ENCODE results near the gene DHX35.
"Not testable (repeated sequence)": the region's sequence is repeated elsewhere in the genome, so short reads cannot be mapped to it uniquely, and the experiment has no call there.

The DHX35 gene

DNA sequence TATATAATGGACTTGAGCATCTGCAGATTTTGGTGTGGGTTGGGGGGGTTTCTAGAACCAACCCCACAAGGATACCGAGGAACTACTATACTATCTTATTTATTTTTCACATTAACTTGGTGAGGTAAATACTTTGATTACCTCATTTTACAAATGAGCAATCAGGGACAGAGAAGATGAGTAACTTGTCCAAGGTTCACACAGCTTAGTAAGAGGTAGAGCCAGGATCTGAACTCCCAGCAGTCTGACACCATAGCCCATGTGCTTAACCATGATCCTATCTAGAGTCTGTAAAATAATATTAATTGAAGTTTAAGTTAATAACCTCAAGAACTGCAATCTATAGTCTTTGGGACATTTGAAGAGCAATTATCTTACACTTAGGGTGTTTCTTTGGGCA lies 28.6 kb downstream of the DHX35 start:
- H3K27ac ChIP-seq (ENCODE audit: low read depth, low read length), result no peak overlapping the region
- peaks cover under 1 to 21% of the 10 kb centered on the region in 2 donors for H3K36me3 ChIP-seq (ENCODE audit: control insufficient read depth in 1 of 2, insufficient read depth in 2 of 2, low read length in 2 of 2)
- H3K4me3 ChIP-seq (ENCODE audit: low read depth in 1 of 2, low read length in 2 of 2), result no peak overlapping the region
- H3K9me3 ChIP-seq (ENCODE audit: control insufficient read depth in 1 of 2, low read length in 2 of 2), result no peaks in the 10 kb centered on the region
- no peak overlapping the region for H3K9ac ChIP-seq (ENCODE audit: low read depth in 1 of 2, low read length in 2 of 2)
- H3K4me1 ChIP-seq (ENCODE audit: control insufficient read depth in 1 of 2, insufficient read depth in 2 of 2, low read length in 2 of 2), result peaks cover 14 to 32% of the 10 kb centered on the region in 2 donors
- no peaks in the 10 kb centered on the region for H3K27me3 ChIP-seq (ENCODE audit: control insufficient read depth in 1 of 2, insufficient read depth in 2 of 2, low read length in 2 of 2)

DNA sequence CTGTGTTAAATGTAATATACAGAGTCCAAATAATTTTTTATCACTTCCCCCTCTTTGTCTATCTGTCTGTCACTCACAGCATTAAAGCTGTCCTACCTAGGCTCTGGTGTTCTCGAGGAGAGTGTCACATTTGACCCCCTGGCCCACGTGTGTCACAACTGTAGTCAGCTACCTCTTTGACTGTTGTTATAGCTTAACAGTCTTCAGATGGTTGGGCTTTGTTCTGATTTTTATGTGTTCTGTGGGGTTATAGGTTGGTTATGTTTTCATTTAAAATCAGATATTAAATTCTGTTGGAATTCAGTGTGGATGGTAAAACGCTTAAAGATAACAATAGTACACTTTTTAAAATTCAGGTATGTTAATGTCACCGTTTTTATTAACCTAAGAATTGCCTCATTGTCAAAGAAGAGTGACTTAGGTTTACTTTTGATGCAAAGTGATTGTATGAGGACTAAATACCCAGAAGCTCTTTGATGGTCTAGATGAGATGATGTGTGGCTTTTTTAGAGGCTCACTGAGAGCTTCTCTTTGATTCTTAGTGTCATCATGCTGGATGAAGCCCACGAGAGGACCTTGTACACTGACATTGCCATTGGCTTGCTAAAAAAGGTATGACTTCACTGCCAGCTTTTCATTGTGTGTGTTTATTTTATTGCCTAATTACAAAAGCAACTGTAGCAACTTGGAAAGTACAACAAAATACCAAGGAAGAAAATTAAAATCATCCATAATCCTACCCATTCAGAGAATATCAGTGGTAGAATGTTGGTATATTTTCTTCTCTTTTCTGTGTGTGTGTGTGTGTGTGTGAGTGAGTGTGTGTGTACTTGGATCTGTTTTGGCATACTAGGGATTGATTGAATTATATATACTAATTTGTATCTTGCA lies 29.9 kb downstream of the DHX35 start:
- peaks cover 7 to 22% of the 10 kb centered on the region in 2 donors for H3K4me1 ChIP-seq (ENCODE audit: control insufficient read depth in 1 of 2, insufficient read depth in 2 of 2, low read length in 2 of 2)
- no peaks in the 10 kb centered on the region for H3K27me3 ChIP-seq (ENCODE audit: control insufficient read depth in 1 of 2, insufficient read depth in 2 of 2, low read length in 2 of 2)
- no peak overlapping the region for H3K27ac ChIP-seq (ENCODE audit: low read depth, low read length)
- peaks cover 9 to 17% of the 10 kb centered on the region in 2 donors for H3K36me3 ChIP-seq (ENCODE audit: control insufficient read depth in 1 of 2, insufficient read depth in 2 of 2, low read length in 2 of 2)
- no peak overlapping the region for H3K4me3 ChIP-seq (ENCODE audit: low read depth in 1 of 2, low read length in 2 of 2)
- no peak overlapping the region for H3K9ac ChIP-seq (ENCODE audit: low read depth in 1 of 2, low read length in 2 of 2)
- no peaks in the 10 kb centered on the region for H3K9me3 ChIP-seq (ENCODE audit: control insufficient read depth in 1 of 2, low read length in 2 of 2)

DNA sequence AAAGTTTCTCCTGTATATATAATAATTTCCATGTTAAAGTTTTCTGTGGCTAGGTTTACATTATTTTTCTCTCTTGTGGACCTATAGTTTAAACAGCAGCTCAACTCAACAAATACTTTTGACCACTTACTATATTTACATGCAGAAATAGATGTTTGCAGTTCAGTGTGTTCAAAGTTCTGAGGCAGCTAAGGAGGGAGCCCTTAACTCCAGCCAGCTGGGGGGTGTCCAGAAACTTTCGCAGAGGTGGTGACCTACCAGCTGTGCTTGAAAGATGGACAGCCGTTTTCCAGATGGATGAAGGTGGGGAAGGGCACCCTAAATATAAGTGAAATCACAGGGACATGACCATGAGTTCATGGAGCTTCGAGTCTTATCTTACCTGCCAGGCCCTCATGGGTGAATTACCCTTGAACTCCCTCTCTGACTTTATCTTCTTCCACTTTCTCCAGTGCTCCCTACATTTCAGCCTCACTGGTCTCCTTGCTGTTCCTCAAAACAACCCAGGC lies 33.4 kb downstream of the DHX35 start:
- H3K4me1 ChIP-seq (ENCODE audit: control insufficient read depth in 1 of 2, insufficient read depth in 2 of 2, low read length in 2 of 2), result peaks cover 0 to 3% of the 10 kb centered on the region in 2 donors
- no peaks in the 10 kb centered on the region for H3K9me3 ChIP-seq (ENCODE audit: control insufficient read depth in 1 of 2, low read length in 2 of 2)
- H3K9ac ChIP-seq (ENCODE audit: low read depth in 1 of 2, low read length in 2 of 2), result no peak overlapping the region
- no peaks in the 10 kb centered on the region for H3K27me3 ChIP-seq (ENCODE audit: control insufficient read depth in 1 of 2, insufficient read depth in 2 of 2, low read length in 2 of 2)
- H3K27ac ChIP-seq (ENCODE audit: low read depth, low read length), result no peak overlapping the region
- H3K4me3 ChIP-seq (ENCODE audit: low read depth in 1 of 2, low read length in 2 of 2), result no peak overlapping the region
- H3K36me3 ChIP-seq (ENCODE audit: control insufficient read depth in 1 of 2, insufficient read depth in 2 of 2, low read length in 2 of 2), result peaks cover 26 to 41% of the 10 kb centered on the region in 2 donors

DNA sequence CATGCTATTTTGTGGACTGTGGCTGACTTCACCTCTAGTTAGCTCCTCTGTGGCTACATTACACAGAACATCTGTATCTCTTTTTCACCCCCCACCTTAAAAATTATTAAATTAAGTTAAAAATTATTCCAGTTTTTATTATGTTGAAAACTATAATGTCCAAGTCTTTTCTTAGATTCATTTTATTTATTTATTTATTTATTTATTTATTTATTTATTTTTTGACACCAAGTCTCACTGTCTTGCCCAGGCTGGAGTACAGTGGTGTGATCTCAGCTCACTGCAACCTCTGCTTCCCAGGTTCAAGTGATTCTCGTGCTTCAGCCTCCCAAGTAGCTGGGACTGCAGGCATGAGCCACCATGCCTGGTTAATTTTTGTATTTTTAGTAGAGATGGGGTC lies 34.7 kb downstream of the DHX35 start:
- not testable (repeated sequence) for H3K4me3 ChIP-seq (ENCODE audit: low read depth in 1 of 2, low read length in 2 of 2); H3K9ac ChIP-seq (ENCODE audit: low read depth in 1 of 2, low read length in 2 of 2); H3K27me3 ChIP-seq (ENCODE audit: control insufficient read depth in 1 of 2, insufficient read depth in 2 of 2, low read length in 2 of 2); H3K27ac ChIP-seq (ENCODE audit: low read depth, low read length); H3K9me3 ChIP-seq (ENCODE audit: control insufficient read depth in 1 of 2, low read length in 2 of 2); H3K4me1 ChIP-seq (ENCODE audit: control insufficient read depth in 1 of 2, insufficient read depth in 2 of 2, low read length in 2 of 2)
- peaks cover 34 to 45% of the 10 kb centered on the region in 2 donors for H3K36me3 ChIP-seq (ENCODE audit: control insufficient read depth in 1 of 2, insufficient read depth in 2 of 2, low read length in 2 of 2)

DNA sequence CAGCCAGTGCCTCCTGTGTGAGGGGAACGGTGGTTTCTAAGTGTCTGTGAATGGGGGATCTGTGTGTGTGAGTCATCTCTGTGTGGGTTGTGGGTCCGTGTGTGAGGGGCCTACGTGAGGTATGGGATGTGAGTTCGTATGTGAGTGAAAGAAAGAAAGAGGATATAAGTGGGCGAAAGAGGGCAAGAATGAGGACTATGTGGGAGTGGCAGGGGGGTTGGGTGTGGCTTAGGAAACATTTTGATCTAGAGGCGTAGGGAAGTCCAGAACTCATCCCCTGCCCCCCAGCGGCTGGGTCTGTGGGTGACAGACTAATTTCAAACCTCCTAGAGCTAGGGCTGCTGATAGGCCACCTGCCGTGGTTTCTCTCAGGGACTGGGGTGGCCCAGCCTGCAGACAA lies 35.5 kb downstream of the DHX35 start:
- Histone ChIP-seq H3K9ac (ENCODE audit: low read depth in 1 of 2, low read length in 2 of 2) (no peak overlapping the region), H3K27me3 (ENCODE audit: control insufficient read depth in 1 of 2, insufficient read depth in 2 of 2, low read length in 2 of 2) (no peaks in the 10 kb centered on the region), H3K4me1 (ENCODE audit: control insufficient read depth in 1 of 2, insufficient read depth in 2 of 2, low read length in 2 of 2) (no peaks in the 10 kb centered on the region), H3K36me3 (ENCODE audit: control insufficient read depth in 1 of 2, insufficient read depth in 2 of 2, low read length in 2 of 2) (peaks cover 40 to 46% of the 10 kb centered on the region in 2 donors), H3K27ac (ENCODE audit: low read depth, low read length) (no peak overlapping the region), H3K9me3 (ENCODE audit: control insufficient read depth in 1 of 2, low read length in 2 of 2) (no peaks in the 10 kb centered on the region), H3K4me3 (ENCODE audit: low read depth in 1 of 2, low read length in 2 of 2) (no peak overlapping the region)

DNA sequence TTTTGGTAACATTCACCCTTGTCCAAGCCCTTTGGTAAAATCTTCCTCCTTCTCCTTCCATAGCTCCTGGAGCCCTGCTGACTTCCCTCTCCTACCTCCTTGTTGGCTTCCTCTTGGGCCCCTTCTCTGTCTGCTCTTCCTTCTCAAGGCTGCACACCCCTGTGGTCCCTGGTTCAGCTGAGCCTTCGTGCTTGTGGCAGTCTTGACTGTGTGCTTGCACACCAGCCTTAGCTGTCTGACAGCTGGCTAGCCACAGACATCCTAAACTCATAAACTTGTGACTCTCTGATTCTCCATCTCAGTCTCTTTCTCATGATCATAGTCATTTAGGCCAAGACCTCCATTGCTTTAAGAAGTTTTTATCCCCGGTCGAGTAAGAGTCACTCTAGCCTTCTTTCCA lies 37.1 kb downstream of the DHX35 start:
- no peaks in the 10 kb centered on the region for H3K27me3 ChIP-seq (ENCODE audit: control insufficient read depth in 1 of 2, insufficient read depth in 2 of 2, low read length in 2 of 2)
- no peak overlapping the region for H3K9ac ChIP-seq (ENCODE audit: low read depth in 1 of 2, low read length in 2 of 2)
- no peak overlapping the region for H3K4me3 ChIP-seq (ENCODE audit: low read depth in 1 of 2, low read length in 2 of 2)
- H3K9me3 ChIP-seq (ENCODE audit: control insufficient read depth in 1 of 2, low read length in 2 of 2), result no peaks in the 10 kb centered on the region
- H3K36me3 ChIP-seq (ENCODE audit: control insufficient read depth in 1 of 2, insufficient read depth in 2 of 2, low read length in 2 of 2), result peaks cover 51 to 58% of the 10 kb centered on the region in 2 donors
- no peak overlapping the region for H3K27ac ChIP-seq (ENCODE audit: low read depth, low read length)
- peaks cover 0 to under 1% of the 10 kb centered on the region in 2 donors for H3K4me1 ChIP-seq (ENCODE audit: control insufficient read depth in 1 of 2, insufficient read depth in 2 of 2, low read length in 2 of 2)

DNA sequence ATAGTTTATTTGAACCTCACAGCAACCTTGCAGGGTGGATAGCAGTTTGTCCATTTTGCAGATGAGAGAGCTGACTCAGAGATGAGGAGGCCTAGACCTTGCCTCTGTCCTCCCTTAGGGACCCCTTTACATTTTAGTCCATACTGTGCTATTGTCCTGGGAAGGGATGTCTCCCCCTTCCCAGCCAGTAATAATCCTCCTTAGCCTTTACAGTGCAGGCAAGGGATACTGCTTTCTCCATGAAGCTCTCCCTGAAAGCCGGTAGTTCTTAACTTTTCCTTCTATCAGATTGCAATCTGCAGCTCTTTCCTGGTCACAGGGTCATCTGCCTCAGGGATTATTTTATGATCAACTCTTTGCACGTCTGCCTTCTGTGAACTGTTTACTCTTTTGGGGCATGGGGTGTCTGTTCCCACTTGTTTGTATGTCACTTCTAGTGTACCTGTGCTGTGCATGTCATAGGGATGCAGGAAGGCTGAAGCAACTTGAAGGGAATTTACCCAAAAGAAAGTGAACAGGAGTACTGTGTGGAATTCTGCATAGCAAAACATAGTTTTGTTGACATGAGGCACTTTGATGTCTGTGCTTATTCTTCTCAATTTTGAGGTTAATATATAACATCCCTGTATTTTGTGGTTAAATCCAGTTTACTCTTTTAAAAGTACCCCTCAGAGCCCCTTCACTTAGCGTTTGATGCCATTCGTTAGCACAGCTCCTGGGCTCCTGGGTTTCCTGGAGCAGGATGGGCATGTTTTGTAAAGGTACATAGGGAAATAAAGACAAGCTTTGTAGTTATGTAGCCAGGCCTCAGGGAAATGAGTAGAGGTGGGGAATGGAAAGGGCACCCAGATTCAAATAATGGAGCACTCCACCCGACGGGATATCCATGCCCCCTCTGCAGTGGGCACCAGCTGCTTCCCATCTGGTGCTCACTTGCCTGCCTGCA lies 38.1 kb downstream of the DHX35 start:
- Histone ChIP-seq H3K9me3 (ENCODE audit: control insufficient read depth in 1 of 2, low read length in 2 of 2) (no peaks in the 10 kb centered on the region), H3K4me3 (ENCODE audit: low read depth in 1 of 2, low read length in 2 of 2) (no peak overlapping the region), H3K36me3 (ENCODE audit: control insufficient read depth in 1 of 2, insufficient read depth in 2 of 2, low read length in 2 of 2) (peaks cover 51 to 52% of the 10 kb centered on the region in 2 donors), H3K4me1 (ENCODE audit: control insufficient read depth in 1 of 2, insufficient read depth in 2 of 2, low read length in 2 of 2) (peaks cover 4 to 9% of the 10 kb centered on the region in 2 donors), H3K27ac (ENCODE audit: low read depth, low read length) (no peak overlapping the region), H3K9ac (ENCODE audit: low read depth in 1 of 2, low read length in 2 of 2) (no peak overlapping the region), H3K27me3 (ENCODE audit: control insufficient read depth in 1 of 2, insufficient read depth in 2 of 2, low read length in 2 of 2) (no peaks in the 10 kb centered on the region)

DNA sequence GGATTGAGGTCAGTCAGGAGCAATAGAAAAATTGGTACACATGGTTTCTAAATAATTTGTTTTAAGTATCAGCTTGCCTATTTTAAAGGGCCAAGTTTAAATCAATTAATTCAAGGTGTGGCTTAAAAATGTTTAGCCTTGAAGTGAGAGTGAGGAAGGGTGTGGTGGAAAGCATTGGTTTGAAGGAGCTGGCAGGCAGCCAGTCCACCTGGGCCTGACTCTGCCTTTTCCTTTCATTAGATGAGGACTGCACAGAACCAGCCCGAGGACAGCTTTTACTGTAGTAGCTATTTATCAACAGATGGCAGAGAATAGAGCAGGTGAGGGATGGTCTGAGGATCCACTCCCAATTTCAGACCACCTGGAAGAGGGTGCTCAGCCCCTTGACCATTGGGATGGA lies 42.4 kb downstream of the DHX35 start:
- Histone ChIP-seq H3K27me3 (ENCODE audit: control insufficient read depth in 1 of 2, insufficient read depth in 2 of 2, low read length in 2 of 2) (no peaks in the 10 kb centered on the region), H3K36me3 (ENCODE audit: control insufficient read depth in 1 of 2, insufficient read depth in 2 of 2, low read length in 2 of 2) (peaks cover 56 to 70% of the 10 kb centered on the region in 2 donors), H3K27ac (ENCODE audit: low read depth, low read length) (no peak overlapping the region), H3K4me3 (ENCODE audit: low read depth in 1 of 2, low read length in 2 of 2) (peak overlapping the region in 1 of 2 donors; percentile 16), H3K9me3 (ENCODE audit: control insufficient read depth in 1 of 2, low read length in 2 of 2) (no peaks in the 10 kb centered on the region), H3K9ac (ENCODE audit: low read depth in 1 of 2, low read length in 2 of 2) (no peak overlapping the region), H3K4me1 (ENCODE audit: control insufficient read depth in 1 of 2, insufficient read depth in 2 of 2, low read length in 2 of 2) (peaks cover 4 to 10% of the 10 kb centered on the region in 2 donors)

DNA sequence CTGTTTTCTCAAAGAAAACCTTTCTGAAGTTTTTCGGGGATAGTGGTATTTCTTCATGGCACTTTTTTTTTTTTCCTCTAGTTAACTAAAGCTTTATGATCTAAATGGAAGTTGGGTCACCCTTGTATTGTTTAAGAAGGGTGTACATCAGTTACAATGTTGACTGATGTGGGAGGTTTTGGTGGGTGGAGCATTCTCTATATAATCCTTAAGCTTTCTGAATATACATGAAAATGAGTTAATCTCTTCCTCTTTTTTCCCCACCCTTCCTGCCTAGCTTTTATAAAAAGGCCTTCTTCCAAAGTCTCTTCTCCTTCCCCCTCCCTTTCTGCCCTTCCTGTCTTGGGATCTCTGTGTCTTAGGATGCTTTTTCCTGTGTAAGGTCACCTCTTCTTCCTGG lies 47.2 kb downstream of the DHX35 start:
- H3K36me3 ChIP-seq (ENCODE audit: control insufficient read depth in 1 of 2, insufficient read depth in 2 of 2, low read length in 2 of 2), result peaks cover 30 to 52% of the 10 kb centered on the region in 2 donors
- no peaks in the 10 kb centered on the region for H3K27me3 ChIP-seq (ENCODE audit: control insufficient read depth in 1 of 2, insufficient read depth in 2 of 2, low read length in 2 of 2)
- no peak overlapping the region for H3K27ac ChIP-seq (ENCODE audit: low read depth, low read length)

DNA sequence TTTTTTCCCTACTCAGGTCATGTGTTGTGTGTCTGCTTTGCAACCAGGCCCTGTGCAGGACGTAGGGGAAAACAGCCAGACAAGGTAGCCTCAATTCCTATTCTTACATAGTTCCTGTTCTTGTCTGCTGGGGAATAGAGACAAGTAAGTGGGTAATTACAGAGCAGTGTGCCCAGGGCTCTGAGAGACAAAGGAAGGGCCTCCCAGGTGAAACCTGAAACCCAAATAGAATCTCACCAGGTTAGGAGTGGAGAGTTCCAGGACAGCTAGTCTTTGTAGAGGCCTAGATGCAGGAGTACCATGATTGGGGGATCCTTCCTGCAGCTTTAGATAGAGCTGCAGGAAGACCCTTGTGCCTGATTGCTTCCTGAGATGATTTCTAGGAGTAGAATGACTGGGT lies 48.4 kb downstream of the DHX35 start:
- H3K9ac ChIP-seq (ENCODE audit: low read depth in 1 of 2, low read length in 2 of 2), result no peak overlapping the region
- no peaks in the 10 kb centered on the region for H3K27me3 ChIP-seq (ENCODE audit: control insufficient read depth in 1 of 2, insufficient read depth in 2 of 2, low read length in 2 of 2)
- H3K4me1 ChIP-seq (ENCODE audit: control insufficient read depth in 1 of 2, insufficient read depth in 2 of 2, low read length in 2 of 2), result no peaks in the 10 kb centered on the region
- no peak overlapping the region for H3K4me3 ChIP-seq (ENCODE audit: low read depth in 1 of 2, low read length in 2 of 2)
- no peaks in the 10 kb centered on the region for H3K9me3 ChIP-seq (ENCODE audit: control insufficient read depth in 1 of 2, low read length in 2 of 2)
- H3K27ac ChIP-seq (ENCODE audit: low read depth, low read length), result no peak overlapping the region
- H3K36me3 ChIP-seq (ENCODE audit: control insufficient read depth in 1 of 2, insufficient read depth in 2 of 2, low read length in 2 of 2), result peaks cover 30 to 61% of the 10 kb centered on the region in 2 donors

More for the DNA sequence above, 47.2 kb downstream of the DHX35 start:
- Histone ChIP-seq H3K4me3 (ENCODE audit: low read depth in 1 of 2, low read length in 2 of 2) (no peak overlapping the region), H3K9me3 (ENCODE audit: control insufficient read depth in 1 of 2, low read length in 2 of 2) (no peaks in the 10 kb centered on the region), H3K9ac (ENCODE audit: low read depth in 1 of 2, low read length in 2 of 2) (no peak overlapping the region), H3K4me1 (ENCODE audit: control insufficient read depth in 1 of 2, insufficient read depth in 2 of 2, low read length in 2 of 2) (peaks cover 4 to 8% of the 10 kb centered on the region in 2 donors)
